Osteocyte (in vitro differentiated cells): Measurements from ENCODE around the gene ZBTB16. TPM values are rescaled to one million over a fixed set of nuclear protein-coding genes. Genes with fewer than 3 reads are reported as not detected.

Source experiments
- DNase-seq: peaks from one replicate; pipeline ENCODE4 v3.0.0; 2021; ENCODE audit warnings: mixed read lengths; ENCODE audit not compliant: unreplicated experiment; ENCODE audit errors: extremely low spot score
- H3K27ac Mint-ChIP-seq: one replicate; pipeline ENCODE4 v1.8.0; 2021; ENCODE audit warnings: mild to moderate bottlenecking, mixed read lengths; ENCODE audit not compliant: unreplicated experiment
- H3K27me3 Mint-ChIP-seq: one replicate; pipeline ENCODE4 v1.8.0; 2021; ENCODE audit warnings: mixed read lengths; ENCODE audit not compliant: unreplicated experiment
- H3K36me3 Mint-ChIP-seq: one replicate; pipeline ENCODE4 v1.8.0; 2021; ENCODE audit warnings: mixed read lengths; ENCODE audit not compliant: unreplicated experiment
- H3K4me1 Mint-ChIP-seq: one replicate; pipeline ENCODE4 v1.8.0; 2021; ENCODE audit warnings: mixed read lengths; ENCODE audit not compliant: unreplicated experiment
- H3K4me3 Mint-ChIP-seq: one replicate; pipeline ENCODE4 v1.8.0; 2021; ENCODE audit warnings: mild to moderate bottlenecking, moderate library complexity, mixed read lengths; ENCODE audit not compliant: unreplicated experiment
- H3K9me3 Mint-ChIP-seq: one replicate; pipeline ENCODE4 v1.8.0; 2021; ENCODE audit warnings: mixed read lengths; ENCODE audit not compliant: unreplicated experiment
- CTCF ChIP-seq: fragments of 200-600 bp; sonication (generic); IDR thresholded peaks from 2 replicates; pipeline ENCODE4 v1.5.0; 2021; ENCODE audit warnings: antibody characterized with exemption, mild to moderate bottlenecking, moderate library complexity
- total RNA-seq: library from RNA; stranded (reverse); gene quantifications from 2 replicates; pipeline ENCODE4 v1.2.1, GENCODE V29; 2021

Gene ZBTB16
- total RNA-seq, 1 donor from 2014 or later = 20.3 TPM

GRCh38 chr11:114116357-114116756, 56.8 kb downstream of the ZBTB16 start:
- Mint-ChIP-seq H3K27me3 (peaks cover 56% of the 10 kb centered on the region), H3K27ac (no peak overlapping the region), H3K9me3 (no peaks in the 10 kb centered on the region), H3K36me3 (peaks cover 26% of the 10 kb centered on the region), H3K4me1 (peaks cover 16% of the 10 kb centered on the region), H3K4me3 (no peak overlapping the region)
- no peak for TF ChIP-seq CTCF
- no peak for DNase-seq

- no peak for TF ChIP-seq CTCF
- peaks cover 56% of the 10 kb centered on the region for H3K27me3 Mint-ChIP-seq
- no peak for DNase-seq
- no peak overlapping the region for H3K27ac Mint-ChIP-seq
- peaks cover 16% of the 10 kb centered on the region for H3K4me1 Mint-ChIP-seq
- H3K36me3 Mint-ChIP-seq = peaks cover 26% of the 10 kb centered on the region
- H3K9me3 Mint-ChIP-seq = no peaks in the 10 kb centered on the region
- H3K4me3 Mint-ChIP-seq = no peak overlapping the region
These were observed 57.3 kb downstream of the ZBTB16 start for GRCh38 chr11:114116800-114117199.

GRCh38 chr11:114120606-114121005, 61.1 kb downstream of the ZBTB16 start:
- no peaks in the 10 kb centered on the region for H3K9me3 Mint-ChIP-seq
- DNase-seq = no peak
- no peak overlapping the region for H3K4me3 Mint-ChIP-seq
- H3K4me1 Mint-ChIP-seq = peaks cover 21% of the 10 kb centered on the region
- H3K27me3 Mint-ChIP-seq = peaks cover 33% of the 10 kb centered on the region
- TF ChIP-seq CTCF = no peak
- H3K27ac Mint-ChIP-seq = no peak overlapping the region
- peaks cover 25% of the 10 kb centered on the region for H3K36me3 Mint-ChIP-seq

GRCh38 chr11:114121138-114121537, 61.6 kb downstream of the ZBTB16 start:
- Mint-ChIP-seq H3K36me3 (peaks cover 29% of the 10 kb centered on the region), H3K4me1 (peaks cover 20% of the 10 kb centered on the region), H3K27me3 (peaks cover 28% of the 10 kb centered on the region), H3K27ac (no peak overlapping the region), H3K9me3 (no peaks in the 10 kb centered on the region), H3K4me3 (no peak overlapping the region)
- no peak for DNase-seq
- no peak for TF ChIP-seq CTCF

GRCh38 chr11:114121804-114122504, 62.4 kb downstream of the ZBTB16 start:
- Mint-ChIP-seq H3K4me1 (peaks cover 20% of the 10 kb centered on the region), H3K27me3 (peaks cover 22% of the 10 kb centered on the region), H3K4me3 (no peak overlapping the region), H3K36me3 (peaks cover 29% of the 10 kb centered on the region), H3K9me3 (no peaks in the 10 kb centered on the region), H3K27ac (no peak overlapping the region)
- no peak for TF ChIP-seq CTCF
- DNase-seq = no peak
